Ammon's horn (tissue), 1 donor: ENCODE results near the gene TMEM243.
"Not testable (repeated sequence)": the region's sequence is repeated elsewhere in the genome, so short reads cannot be mapped to it uniquely, and the experiment has no call there.

Source experiments
- DNase-seq: peaks from one replicate; pipeline ENCODE4 v3.0.0-alpha.2; 2016; ENCODE audit warnings: low spot score

TMEM243 gene, protein sequence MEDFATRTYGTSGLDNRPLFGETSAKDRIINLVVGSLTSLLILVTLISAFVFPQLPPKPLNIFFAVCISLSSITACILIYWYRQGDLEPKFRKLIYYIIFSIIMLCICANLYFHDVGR

DNA sequence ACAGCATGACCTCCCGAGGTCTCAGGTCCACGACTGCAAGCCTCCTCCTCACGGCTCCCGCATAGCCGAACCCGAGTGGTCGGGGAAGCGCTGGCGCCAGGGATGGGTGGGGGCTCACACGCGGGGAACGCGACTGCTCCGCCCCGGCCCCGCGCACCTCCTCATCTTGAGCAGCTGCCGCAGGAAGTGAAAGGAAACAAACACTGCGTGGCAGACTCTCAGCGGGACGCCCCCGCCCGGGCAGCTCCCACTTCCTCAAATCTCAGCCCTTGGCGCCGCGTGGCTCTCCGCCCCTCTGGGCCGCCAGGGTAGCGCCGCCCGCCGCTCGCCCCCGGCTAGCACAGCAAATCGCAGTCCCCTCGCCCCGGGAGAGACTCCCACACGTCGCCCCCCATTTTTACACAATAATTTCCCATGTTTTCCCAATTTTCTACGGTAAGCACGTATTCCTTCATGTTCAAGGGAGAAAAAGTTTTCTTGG is at the start of gene TMEM243:
Gene TMEM243, minus strand, starts transcription at position 188 of the 481 bp plus-strand sequence. CDS start 229 bp downstream, outside the sequence.
- peak; percentile 78 for DNase-seq

DNA sequence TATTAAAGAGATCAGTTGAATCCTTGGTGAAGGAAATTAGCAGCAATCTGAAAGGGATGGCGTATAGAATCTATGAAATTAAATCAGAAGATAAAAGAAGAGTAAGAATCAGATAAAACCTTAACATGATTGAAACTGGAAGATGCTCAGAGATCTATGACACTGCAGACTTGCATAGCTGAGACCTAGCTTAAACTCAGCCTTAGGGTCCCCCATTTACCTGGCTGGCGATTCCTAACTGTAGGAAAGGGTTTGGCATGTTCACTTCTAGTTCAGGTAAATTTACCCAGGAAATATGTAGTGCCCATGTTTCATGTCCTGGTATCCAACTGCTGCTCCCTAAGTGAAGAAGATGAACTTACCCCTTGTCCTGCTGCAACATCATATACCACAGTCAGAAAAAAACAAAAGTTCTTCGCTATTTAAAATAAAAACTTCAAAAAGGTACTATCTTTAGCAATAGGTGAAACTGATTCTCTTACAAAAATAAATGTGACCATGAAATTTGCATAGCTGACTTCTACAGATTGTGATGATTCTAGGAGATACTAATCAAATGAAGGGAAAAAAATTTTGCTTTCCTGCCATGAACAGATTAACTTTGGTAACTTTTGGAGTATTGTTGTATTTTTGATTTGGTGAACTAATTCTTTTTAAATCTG is 47.8 kb upstream of the TMEM243 start:
- no peak for DNase-seq

DNA sequence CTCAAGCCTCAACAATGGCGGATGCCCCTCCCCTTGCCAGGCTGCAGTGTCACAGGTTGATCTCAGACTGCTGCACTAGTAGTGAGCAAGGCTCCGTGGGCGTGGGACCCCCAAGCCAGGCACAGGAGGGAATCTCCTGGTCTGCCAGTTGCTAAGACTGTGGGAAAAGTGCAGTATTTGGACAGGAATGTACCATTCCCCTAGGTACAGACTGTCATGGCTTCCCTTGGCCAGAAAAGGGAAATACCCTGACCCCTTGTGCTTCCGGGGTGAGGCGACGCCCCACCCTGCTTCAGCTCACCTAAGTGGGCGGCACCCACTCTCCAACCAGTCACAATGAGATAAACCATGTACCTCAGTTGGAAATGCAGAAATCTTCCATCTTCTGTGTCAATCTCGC is 44.0 kb upstream of the TMEM243 start:
- no peak for DNase-seq

DNA sequence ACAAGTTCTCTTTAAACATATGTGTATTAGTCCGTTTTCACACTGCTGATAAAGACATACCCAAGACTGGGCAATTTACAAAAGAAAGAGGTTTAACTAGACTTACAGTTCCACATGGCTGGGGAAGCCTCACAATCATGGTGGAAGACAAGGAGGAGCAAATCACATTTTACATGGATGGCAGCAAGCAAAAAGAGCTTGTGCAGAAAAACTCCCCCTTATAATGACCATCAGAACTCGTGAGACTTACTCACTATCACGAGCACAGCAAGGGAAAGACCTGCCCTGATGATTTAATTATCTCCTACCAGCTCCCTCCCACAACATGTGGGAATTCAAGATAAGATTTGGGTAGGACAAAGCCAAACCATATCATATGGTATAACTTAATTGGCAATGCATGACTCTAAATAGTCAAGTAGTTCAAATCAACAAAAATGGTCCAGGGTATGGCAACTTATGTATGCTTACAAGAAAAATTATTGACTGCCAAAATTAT is 34.1 kb upstream of the TMEM243 start:
- DNase-seq = no peak

DNA sequence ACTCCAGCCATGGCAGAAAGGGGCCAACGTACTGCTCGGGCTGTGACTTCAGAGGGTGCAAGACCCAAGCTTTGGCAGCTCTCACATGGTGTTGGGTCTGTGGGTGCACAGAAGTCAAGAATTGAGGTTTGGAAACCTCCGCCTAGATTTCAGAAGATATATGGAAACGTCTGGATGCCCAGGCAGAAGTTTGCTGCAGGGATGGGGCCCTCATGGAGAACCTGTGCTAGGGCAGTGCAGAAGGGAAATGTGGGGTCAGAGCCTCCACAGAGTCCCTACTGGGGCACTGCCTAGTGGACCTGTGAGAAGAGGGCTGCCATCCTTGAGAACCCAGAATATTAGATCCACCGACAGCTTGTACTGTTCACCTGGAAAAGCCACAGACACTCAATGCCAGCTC is 26.1 kb upstream of the TMEM243 start:
- DNase-seq = not testable (repeated sequence)

DNA sequence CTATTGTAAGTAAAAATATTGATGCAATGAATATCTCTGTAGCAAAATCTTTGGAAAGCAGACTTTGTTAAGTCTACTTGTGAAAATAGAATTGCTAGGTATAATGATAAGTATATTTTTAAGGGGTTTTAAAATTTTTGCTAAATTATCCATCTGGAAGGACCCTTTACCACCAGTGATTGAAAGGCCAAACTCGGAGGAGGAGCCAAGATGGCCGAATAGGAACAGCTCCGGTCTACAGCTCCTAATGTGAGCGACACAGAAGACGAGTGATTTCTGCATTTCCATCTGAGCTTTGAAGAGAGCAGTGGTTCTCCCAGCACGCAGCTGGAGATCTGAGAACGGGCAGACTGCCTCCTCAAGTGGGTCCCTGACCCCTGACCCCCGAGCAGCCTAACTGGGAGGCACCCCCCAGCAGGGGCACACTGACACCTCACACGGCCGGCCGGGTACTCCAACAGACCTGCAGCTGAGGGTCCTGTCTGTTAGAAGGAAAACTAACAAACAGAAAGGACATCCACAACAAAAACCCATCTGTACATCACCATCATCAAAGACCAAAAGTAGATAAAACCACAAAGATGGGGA is 19.0 kb upstream of the TMEM243 start:
- not testable (repeated sequence) for DNase-seq

DNA sequence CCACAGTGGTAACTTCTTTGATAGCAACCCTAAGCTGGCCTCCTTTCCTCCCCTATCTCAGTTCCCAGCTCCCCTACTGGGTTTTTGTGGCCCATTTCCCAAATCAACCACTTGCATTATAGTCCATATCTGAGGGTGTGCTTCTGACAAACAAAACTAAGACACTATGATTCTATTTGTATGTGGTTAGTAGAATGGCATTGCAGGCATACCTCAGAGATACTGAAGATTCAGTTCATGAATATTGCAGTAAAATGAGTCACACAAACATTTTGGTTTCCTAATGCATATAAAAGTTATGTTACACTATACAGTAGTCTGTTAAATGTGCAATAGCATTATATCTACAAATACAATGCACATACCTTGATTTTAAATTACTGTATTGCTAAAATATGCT is 15.4 kb upstream of the TMEM243 start:
- no peak for DNase-seq

DNA sequence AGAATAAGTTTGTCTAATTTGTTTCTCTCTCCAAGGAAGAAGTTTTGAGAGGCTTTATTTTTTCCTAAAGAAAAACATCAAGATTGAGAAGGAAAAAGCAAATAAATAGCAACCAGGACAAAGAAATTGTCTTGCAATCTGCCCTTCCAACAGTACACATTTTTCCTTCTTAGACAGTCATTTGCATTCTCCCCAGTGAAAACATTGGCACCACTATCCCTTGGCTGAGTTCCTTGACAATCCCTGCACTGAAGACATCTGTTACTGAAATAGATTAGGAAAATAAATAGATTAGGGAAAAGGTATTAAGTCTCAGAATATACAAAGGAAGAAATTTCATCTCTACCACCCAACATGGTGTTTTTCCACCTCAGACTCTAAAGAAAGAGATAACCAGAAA is 12.2 kb upstream of the TMEM243 start:
- DNase-seq = peak; percentile 66

DNA sequence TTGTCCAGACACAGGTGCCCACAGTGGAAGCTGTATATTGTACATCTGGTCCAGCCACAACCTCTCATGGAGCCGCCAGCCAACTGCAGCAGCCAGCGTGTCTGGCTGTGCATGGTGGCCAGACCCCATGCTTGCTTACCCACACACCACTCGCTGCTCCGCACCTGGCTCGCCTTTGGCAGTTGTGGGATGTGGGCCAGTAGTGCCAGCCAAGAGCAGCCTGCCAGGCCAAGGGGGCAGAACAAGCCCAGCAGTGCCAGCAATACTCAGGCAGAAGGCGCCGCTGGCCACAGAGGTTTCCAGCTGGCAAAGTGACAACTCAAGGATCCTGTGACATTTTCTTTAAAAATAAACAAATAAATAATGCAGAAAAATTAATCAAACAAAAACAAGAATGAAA is 11.7 kb upstream of the TMEM243 start:
- DNase-seq = peak; percentile 69

DNA sequence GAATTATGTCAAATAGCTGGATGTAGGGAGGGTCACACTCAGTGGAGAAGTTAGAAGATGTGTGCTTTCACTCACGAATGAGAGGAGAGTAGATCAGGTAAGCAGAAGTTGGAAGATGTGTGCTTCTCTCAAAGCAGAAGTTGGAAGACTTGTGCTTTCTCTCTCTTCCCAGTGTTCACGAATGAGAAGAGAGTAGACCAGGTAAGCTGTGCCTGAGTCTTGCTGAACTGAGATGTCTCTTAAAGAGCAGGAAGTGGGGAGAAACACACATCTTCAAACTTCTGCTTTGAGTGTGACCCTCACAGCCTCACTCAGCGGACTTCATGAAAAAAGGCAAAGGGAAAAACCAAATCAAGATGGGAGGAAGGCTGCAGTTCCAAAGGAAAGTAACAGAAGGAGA is 7.0 kb upstream of the TMEM243 start:
- no peak for DNase-seq

DNA sequence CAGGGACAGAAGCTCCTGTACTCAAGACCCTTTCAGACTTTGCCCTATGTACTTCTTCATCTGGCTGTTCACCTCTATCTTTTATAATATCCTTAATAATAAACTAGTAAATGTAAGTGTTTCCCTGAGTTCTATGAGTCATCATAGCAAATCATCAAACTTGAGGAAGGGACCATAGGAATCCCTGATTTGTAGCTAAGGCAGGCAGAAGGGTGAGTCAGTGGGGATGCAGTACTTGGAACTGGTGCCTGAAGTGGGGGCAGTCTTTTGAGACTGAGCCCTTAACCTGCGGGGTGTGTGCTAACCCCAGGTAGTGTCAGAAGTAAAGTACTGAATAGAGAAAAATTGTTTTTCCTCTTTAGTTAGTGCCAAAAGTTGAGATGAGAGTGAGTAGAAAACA is 6.2 kb upstream of the TMEM243 start:
- no peak for DNase-seq

DNA sequence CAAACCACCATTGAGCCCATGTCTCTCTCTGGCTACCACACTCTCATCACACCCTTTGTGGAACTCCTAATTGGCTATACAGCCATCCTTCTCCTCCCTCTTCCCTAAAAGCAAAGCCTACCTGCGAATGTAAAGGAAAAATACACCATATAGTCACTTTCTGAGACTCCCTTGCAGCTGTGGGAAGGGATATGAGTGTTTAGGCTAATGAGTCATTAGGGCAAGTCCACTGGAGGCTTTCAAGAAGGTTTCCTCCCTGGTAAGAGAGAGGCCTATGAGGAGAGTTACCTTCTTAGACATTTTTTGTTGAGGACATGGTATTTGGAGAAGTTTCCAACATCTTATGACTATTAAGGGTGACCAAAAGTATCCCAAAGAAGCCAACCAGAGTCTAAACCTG is 4.1 kb upstream of the TMEM243 start:
- no peak for DNase-seq

DNA sequence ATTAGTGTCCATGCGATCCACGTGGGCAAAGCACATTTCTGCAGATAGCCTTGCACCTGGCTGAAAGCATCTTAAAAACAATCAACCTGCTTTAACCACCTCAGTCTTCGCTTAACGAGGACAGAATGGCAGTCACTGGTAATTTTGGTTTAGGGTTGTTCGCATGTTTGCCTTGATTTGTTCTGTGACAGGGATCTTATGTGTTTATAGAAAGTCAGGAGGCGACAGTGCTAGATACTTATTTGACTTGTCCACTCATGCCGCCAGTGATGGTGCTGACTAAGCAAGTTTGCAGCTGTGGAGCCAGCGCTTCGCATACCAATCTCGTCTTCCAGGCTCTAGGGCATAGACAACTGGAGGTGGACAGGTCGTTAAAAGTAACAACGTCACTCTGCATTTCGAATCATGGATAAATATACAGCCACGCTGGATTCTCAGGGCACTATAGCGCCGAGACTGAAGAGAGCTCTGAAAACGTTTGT is 1.2 kb upstream of the TMEM243 start:
- DNase-seq = peak; percentile 56

DNA sequence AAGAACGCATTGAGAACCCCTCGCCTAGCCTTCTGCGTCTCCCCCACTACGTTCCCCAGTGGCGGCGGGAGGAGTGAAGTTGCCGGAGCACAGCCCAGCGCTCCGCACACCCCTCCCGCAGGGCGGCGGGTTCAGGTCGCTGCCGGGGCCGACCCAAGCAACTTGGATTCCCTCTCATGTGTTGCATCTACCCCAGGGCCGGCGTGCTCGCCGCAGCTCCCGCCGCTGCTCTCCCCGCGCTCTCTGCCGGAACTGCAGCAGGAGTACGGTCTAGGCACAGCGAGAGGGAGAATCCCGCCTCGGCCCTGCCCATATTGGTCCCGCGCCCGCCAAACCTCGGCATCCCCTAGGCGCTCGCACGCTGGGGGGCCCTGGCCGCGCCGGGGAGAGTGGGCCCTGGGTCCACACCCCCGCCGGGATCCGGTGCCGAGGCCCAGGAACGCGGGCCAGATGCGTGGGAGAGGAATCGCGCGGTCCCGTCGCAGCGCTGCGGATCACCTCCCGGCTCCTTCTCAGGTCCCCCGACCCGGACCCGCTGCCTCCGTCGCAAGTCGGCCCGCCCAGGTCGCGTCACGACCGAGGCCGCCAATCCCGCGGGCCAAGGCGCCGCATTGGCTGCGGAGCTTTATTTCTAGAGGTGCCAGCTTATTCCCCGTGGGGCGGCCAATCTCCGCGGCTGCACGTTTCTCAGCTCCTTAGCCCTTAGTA is 648 bp upstream of the TMEM243 start:
- peak; percentile 85 for DNase-seq

DNA sequence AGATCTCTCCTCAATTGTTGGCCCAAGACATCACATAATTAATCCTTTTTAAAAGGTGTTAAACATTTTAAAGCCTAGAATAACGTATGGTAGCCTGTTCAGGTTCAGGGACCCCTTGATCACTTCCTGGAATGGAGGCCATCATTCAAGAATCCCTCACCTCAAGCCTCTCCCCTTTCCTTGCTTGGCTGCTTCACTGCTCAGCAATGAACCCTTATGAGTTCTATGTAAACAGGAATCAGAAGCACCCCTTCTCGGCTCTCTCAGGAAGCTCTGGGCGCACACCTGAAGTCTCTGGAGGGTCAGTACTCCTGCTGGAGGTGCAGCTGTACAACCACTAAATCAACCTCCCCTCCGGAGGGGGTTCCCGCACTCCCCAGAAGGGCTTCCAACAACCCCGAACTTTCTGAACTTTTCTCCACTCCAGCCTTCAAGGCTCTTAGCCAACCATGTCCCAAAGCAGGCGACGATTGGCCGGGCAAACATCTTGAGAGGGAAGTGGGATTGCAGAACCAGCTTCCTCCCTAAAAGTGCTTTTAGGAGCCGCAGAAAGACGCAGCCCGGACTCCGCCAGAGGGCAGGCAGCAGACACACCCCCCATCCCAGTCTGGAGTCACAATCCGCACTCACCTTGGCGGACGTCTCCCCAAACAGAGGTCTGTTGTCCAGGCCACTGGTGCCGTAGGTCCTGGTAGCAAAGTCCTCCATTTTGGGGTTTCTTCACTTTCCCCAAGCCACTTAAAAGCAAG is 562 bp downstream of the TMEM243 start:
- DNase-seq = peak; percentile 69

DNA sequence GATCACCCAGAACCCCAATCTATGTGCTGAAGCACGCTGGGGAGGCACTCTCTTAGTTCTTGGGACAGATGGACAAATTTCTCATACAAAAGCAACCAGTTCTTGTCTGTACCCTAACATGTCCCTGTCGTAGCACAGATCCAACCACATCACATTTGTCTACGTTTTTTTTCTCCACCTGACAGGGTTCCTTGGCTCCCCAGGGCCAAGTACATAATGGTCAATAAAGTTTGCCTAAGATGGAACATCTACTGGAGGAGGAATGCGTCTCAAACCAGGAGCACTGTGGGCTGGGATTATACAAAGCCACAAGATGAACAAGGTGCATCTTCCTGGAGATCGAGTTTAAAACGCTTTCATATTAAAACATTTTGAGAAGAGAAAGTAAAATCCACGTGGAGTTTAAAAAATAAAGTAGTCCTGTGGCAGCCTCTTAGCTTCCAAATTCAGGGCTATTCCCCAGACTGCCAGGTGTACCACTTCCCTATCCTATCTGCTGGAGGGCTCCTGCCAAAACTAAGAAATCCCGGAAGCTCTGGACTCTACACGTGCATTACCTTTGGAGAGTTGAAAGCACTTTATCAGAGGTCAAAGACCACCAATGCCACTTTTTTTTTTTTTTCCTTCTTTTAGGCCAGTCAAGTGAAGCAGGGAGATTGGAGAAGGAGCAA is 1.4 kb downstream of the TMEM243 start:
- DNase-seq = no peak

DNA sequence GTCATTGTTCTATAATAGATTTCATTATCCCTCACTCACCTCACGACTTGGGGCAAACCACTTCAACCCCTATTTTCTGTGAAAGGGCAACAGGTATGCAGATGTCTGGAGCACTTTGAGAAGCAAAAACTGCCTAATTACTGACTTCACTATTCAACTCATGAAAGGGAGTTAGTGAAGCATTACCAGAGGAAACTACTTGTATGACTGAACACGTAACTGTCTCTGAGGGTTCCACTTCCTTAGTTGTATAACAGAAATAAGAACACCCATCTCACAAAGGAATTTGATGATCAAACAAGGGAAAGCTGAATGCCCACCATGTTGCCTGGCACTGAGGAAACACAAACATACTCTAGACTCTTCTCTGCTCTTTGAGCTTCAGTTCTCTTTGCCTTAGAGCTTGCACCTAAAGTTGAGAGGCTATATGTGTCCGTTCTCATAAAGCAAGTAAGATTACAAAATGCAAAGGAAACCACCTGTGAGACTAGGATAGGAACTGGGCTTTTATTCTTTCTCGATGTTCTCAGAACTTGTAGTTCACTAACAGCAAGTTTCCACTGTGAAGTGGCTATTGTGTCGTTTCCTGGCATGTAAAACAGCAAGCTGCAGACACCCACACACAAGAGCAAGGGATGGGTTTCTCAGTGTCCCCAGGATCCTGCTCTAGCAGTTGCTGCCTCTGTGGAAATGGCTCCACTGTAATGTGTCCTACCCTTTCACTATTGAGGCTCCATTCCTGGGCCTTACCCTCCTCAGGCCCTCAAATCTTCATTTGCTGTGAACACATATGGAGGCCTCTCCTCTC is 2.6 kb downstream of the TMEM243 start:
- DNase-seq = peak; percentile 31

DNA sequence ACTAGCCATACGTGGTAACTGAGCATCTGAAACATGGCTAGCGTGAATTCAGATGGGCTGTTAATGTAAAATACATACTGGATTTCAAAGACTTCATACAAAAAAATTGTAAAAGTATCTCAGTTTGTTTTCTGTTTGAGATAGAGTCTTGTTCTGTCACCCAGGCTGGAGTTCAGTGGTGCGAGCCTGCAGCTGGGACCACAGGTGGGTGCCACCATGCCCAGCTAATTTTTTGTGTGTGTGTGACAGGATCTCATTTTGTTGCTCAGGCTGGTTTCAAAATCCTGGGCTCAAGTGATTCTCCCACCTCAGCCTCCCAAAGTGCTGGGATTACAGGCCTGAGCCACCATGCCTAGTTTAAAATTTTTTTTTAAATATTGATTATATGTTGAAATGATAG is 4.5 kb downstream of the TMEM243 start:
- DNase-seq = no peak

DNA sequence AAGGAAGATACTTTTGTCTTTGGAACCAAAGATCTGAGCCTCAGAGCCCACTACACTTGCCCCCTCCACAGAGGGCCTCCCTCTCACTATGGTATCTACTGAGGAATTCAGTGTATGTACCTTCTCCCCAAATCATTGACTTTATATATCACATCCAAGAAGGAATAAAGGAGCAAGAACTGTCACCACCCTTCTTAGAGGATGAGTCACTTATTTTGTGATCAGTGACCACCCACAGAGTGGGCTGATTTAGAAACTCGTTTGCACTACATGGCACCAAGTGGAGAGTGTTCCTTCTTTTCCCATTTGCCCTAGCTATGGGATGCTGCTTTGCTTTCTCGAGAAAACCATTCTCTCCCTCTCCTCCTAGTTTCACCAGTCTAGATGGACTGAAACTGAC is 5.7 kb downstream of the TMEM243 start:
- no peak for DNase-seq

DNA sequence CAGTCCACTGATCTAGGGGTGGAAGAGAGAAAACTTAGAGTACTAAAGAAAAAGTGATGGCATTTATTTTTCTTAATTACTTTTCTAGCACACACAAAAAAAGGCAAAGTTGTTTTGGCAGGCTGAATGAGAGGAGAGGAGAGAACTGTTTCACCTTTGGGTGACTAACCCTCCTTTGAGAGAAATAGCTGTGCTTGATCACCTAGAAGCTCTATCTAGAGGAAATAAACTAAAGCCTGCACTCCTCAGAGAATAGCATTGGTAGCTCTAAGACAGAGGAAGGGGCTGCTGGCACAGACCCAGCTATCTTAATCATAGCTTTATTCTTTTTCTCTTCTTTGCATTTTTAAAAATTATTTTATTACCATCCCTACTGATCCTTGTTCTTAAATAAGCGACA is 6.3 kb downstream of the TMEM243 start:
- no peak for DNase-seq

DNA sequence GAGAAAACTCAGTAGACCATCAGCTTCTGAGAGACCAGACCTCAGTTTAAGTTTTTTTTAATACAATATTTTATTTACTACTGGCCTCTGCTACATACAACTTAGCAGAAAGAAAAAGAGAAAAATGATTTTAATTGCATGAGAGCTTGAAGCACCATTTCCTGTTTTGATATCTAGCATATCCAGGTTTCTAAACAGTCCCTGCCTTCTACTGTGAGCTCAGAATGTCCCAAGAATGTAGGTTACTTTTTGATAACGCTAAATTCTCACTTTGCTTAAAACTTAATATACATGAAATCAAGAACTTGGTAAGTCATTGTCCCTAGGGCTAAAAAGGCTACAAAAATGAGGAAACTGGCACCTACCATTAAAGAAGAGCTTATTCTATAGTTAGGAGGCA is 7.0 kb downstream of the TMEM243 start:
- no peak for DNase-seq
